NCI-H82 (cell line): Measurements from ENCODE around the gene SMS.

ENCODE experiments used
- DNase-seq: peaks from one replicate; lab custom pipeline; 2025; lab: John Stamatoyannopoulos, UW

SMS gene

GRCh38 chrX:21978346-21978745, 37.8 kb downstream of the SMS start:
- DNase-seq: peak; percentile 2

- no peak for DNase-seq
These were observed 41.8 kb downstream of the SMS start for GRCh38 chrX:21982311-21982710.

GRCh38 chrX:21985332-21985777, 44.8 kb downstream of the SMS start:
- peak; percentile 85 for DNase-seq

- no peak for DNase-seq
These were observed 46.1 kb downstream of the SMS start for GRCh38 chrX:21986596-21986995.

- no peak for DNase-seq
These were observed 48.9 kb downstream of the SMS start for GRCh38 chrX:21989384-21989783.

- no peak for DNase-seq
These were observed 50.3 kb downstream of the SMS start for GRCh38 chrX:21990832-21991231.

DNA sequence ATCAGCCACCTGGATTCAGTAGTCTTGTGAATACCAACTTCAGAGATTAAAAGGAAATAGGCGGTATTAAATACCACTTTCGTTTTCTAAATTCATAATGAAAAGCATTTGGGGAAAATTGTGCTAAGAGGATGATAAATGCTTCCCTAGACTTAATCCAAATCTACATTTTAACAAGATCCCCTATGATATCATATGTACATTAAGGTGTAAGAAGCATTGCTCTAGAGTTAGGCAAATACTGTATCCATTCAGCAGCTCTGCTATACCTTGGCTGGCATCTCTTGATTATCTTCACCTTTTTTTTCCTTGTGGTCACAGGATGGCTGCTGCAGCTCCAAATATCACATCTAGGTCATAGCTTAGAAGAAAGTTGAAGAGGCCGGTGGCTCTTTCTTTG, 51.0 kb downstream of the SMS start:
- no peak for DNase-seq

- no peak for DNase-seq
These were observed 52.8 kb downstream of the SMS start for GRCh38 chrX:21993265-21993664.

DNA sequence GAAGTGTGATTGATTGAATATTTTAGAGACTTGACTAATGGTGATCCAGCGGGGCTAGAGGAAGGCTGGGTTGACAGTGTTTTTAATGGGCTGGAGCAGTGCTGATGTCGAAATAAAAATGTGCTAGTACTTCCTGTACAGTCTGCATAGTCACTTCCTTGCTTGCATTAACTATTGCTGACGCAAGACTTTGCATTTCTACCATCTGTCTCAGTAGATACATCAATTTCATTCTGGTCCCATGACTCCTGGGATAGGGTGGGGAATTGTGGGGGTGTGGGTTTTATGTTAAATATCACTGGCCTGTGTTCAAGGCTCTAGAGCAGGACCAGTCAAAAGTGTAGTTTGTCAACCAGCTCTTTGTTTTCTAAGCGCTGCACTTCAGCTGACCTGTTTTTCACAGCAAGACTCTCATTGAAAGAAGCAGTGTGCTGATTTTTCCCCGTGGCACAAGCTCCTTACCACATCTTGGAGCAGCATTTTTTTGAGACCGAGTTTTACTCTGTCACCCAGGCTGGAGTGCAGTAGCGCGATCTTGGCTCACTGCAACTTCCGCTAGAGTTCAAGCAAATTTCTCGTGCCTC, 56.5 kb downstream of the SMS start:
- no peak for DNase-seq

- no peak for DNase-seq
These were observed 57.5 kb downstream of the SMS start for GRCh38 chrX:21998037-21998436.

DNA sequence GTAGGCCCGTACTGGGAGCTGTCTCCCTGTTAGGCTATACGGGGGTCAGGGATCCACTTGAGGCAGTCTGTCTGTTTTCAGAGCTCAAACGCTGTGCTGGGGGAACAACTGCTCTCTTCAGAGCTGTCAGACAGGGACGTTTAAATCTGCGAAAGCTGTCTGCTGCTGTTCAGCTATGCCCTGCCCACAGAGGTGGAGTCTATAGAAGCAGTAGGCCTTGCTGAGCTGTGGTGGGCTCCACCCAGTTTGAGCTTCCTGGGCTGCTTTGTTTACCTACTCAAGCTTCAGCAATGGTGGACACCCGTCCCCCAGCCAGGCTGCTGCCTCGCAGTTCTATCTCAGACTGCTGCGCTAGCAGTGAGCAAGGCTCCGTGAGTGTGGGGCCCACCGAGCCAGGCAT, 64.4 kb downstream of the SMS start:
- DNase-seq: no peak

- no peak for DNase-seq
These were observed 71.5 kb downstream of the SMS start for GRCh38 chrX:22012051-22012450.

DNA sequence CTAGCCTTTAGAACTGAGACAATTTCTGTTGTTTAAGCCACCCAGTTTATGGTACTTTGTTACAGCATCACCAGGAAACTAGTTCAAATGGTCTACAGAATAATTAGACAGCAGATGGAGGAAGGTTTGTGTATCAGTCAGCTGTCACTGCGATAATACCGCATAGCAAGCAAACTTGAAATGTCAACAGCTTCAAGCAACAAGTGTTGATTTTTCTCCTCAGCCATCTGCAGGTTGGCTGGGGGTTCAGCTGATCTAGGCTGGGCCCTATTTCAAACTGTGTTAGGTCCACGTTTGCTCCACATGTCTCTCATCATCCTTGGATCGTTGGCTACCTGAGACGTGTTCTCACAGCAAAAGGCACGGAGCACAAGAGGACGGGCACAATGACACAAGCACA, 72.4 kb downstream of the SMS start:
- DNase-seq: no peak

GRCh38 chrX:22015139-22015750, 74.7 kb downstream of the SMS start:
- no peak for DNase-seq

DNA sequence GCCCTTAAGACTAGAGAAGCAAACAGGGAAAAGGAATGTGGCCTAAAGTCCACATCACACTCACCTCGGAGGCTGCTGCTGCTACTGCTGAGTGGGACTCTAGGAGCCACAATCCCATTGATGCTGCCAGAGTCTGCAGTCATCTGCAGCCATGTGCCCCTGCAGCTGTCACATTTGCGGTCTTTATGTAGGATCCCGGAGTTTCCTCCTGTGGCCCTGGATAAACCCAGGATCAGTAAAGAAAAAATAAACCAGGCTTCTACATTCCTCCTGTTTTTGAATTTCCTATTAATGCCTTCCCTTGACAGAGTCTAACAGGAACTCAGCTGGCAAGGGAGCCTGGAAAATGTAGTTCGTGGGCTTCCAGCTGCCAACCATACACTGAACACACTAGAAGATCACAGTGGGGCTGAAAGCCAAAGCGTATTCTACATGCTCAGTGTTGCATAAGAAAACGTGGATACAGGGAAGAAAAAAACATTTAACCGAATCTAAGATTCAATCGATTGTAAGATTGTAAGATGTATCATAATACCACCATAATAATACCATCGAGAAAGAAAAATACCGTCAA, 81.3 kb downstream of the SMS start:
- DNase-seq: no peak

DNA sequence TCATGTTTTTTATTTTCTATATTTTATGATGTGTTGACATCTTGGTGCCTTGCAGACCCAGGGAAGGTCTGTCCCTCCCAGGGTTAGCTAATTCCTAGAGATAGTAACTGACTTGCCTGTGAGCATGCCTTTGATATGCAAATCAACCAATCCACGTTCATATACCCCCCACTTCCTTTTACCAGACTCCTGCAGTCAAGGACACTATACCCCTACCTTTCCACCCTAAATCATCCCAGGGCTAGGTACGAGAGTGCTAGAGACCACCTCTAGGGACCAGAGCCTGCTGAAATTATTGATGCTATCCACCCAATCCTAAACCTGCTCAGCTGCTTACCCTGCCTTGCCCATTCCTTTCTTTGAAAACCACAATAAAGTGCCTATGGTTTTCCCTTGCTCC, 84.1 kb downstream of the SMS start:
- no peak for DNase-seq

- DNase-seq: no peak
These were observed 85.2 kb downstream of the SMS start for GRCh38 chrX:22025751-22026150.

GRCh38 chrX:22026731-22027130, 86.2 kb downstream of the SMS start:
- no peak for DNase-seq

- no peak for DNase-seq
These were observed 91.6 kb downstream of the SMS start, which contains the start of gene PHEX for GRCh38 chrX:22032084-22032483. Gene PHEX (plus strand): TSS chrX:22032325. CDS start chrX:22033006, 681 bp downstream.

- no peak for DNase-seq
These were observed 92.0 kb downstream of the SMS start for GRCh38 chrX:22032506-22032905.

- DNase-seq: no peak
These were observed 93.3 kb downstream of the SMS start for GRCh38 chrX:22033818-22034217.

- no peak for DNase-seq
These were observed 94.7 kb downstream of the SMS start for GRCh38 chrX:22035236-22035635.

- DNase-seq: no peak
These were observed 96.7 kb downstream of the SMS start for GRCh38 chrX:22037225-22037624.
